Lower lobe of right lung (tissue), 2 donors: Measurements from ENCODE around the gene WNK2. TPM values are rescaled to one million over a fixed set of nuclear protein-coding genes. Genes with fewer than 3 reads are reported as not detected.

Source experiments
- ATAC-seq, 2 donors: fragments of 200-7000 bp; cut with Tn5 transposase; one replicate each; pipeline ENCODE4 v1.9.1; 2020 to 2022; ENCODE audit warnings: mild to moderate bottlenecking in 2 of 2, moderate library complexity in 2 of 2
- DNase-seq: peaks from one replicate; pipeline ENCODE4 v3.0.0-alpha.2; 2020
- H3K27ac ChIP-seq: fragments of 200-600 bp; one replicate; pipeline ENCODE4 v1.8.0; 2022
- H3K27me3 ChIP-seq: fragments of 200-600 bp; one replicate; pipeline ENCODE4 v1.8.0; 2022; ENCODE audit warnings: low read depth
- H3K36me3 ChIP-seq: fragments of 200-600 bp; one replicate; pipeline ENCODE4 v1.8.0; 2022; ENCODE audit warnings: mild to moderate bottlenecking
- H3K4me1 ChIP-seq: fragments of 200-600 bp; one replicate; pipeline ENCODE4 v1.8.0; 2022
- H3K4me3 ChIP-seq: fragments of 200-600 bp; one replicate; pipeline ENCODE4 v1.8.0; 2022; ENCODE audit warnings: mild to moderate bottlenecking
- H3K9me3 ChIP-seq: fragments of 200-600 bp; one replicate; pipeline ENCODE4 v1.8.0; 2022
- intact Hi-C: fragments of 100-400 bp; cut with DNase I; formaldehyde crosslinking; loops from one replicate; pipeline ENCODE4 v1.11.0; 2022
- total RNA-seq: library from RNA; stranded (reverse); fragmentation: NEBNext Ultra II Directional; extraction: Animal tissue kit (Norgen Biotek cat#: 25700); gene quantifications from one replicate; pipeline ENCODE4 v1.2.1, GENCODE V29; 2021
- TF ChIP-seq, protein P1 (sequence below): fragments of 200-600 bp; IDR thresholded peaks from one replicate; pipeline ENCODE4 v1.8.0; 2022; ENCODE audit warnings: antibody characterized with exemption, mild to moderate bottlenecking
- donor health status: DM: no; HTN: yes; CAD: no; lungs with severe emphysema.

WNK2 gene
- total RNA-seq, 1 donor from 2014 or later: 7.7 TPM

DNA sequence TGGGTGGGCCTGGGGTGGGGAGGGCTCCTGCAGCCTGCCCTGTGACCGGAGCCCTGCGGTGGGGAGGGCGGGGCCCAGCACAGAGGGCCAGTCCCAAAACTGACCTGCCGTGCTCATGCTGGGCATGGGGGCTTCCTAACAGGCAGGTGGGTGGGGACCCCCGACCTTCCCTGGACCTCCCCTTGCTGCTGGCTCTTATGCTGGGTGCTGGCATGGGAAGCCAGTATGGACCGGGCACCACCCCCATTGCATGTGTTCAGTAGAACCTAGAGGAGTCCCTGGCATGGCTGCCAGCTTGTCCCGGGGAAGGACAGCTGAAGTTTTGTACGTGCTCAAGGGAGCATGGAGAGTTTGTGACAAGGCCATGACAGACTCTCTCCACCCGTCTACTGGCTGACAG is 37.1 kb downstream of the WNK2 start:
- DNase-seq (no peak), ATAC-seq (no peak)
- TF ChIP-seq, protein P1, sequence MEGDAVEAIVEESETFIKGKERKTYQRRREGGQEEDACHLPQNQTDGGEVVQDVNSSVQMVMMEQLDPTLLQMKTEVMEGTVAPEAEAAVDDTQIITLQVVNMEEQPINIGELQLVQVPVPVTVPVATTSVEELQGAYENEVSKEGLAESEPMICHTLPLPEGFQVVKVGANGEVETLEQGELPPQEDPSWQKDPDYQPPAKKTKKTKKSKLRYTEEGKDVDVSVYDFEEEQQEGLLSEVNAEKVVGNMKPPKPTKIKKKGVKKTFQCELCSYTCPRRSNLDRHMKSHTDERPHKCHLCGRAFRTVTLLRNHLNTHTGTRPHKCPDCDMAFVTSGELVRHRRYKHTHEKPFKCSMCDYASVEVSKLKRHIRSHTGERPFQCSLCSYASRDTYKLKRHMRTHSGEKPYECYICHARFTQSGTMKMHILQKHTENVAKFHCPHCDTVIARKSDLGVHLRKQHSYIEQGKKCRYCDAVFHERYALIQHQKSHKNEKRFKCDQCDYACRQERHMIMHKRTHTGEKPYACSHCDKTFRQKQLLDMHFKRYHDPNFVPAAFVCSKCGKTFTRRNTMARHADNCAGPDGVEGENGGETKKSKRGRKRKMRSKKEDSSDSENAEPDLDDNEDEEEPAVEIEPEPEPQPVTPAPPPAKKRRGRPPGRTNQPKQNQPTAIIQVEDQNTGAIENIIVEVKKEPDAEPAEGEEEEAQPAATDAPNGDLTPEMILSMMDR: no peak
- H3K9me3 ChIP-seq: no peaks in the 10 kb centered on the region
- no peaks in the 10 kb centered on the region for H3K4me1 ChIP-seq
- H3K4me3 ChIP-seq: no peak overlapping the region
- intact Hi-C loops: no loop called here
- H3K27me3 ChIP-seq: no peaks in the 10 kb centered on the region
- no peak overlapping the region for H3K27ac ChIP-seq
- H3K36me3 ChIP-seq: no peaks in the 10 kb centered on the region

DNA sequence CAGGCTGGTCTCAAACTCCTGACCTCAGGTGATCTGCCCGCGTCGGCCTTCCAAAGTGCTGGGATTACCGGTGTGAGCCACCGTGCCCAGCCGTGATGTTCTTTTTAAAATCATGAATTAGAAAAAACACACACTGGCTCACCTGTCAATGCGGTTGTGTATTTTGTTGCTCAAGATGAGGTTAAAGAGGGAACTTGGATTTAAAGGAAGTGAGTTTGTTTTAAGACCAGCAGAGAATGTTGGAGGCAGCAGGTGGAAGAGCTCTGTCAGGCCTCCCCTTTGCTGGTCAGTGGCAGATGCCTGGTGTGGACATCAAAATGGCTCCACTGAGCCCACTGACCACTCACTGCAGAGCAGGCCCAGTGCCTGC is 38.9 kb downstream of the WNK2 start:
- H3K4me3 ChIP-seq: no peak overlapping the region
- no peaks in the 10 kb centered on the region for H3K9me3 ChIP-seq
- ATAC-seq (no peak), DNase-seq (no peak)
- no peaks in the 10 kb centered on the region for H3K4me1 ChIP-seq
- no peaks in the 10 kb centered on the region for H3K36me3 ChIP-seq
- H3K27me3 ChIP-seq: no peaks in the 10 kb centered on the region
- TF ChIP-seq, protein P1: no peak
- intact Hi-C loops: no loop called here
- no peak overlapping the region for H3K27ac ChIP-seq

DNA sequence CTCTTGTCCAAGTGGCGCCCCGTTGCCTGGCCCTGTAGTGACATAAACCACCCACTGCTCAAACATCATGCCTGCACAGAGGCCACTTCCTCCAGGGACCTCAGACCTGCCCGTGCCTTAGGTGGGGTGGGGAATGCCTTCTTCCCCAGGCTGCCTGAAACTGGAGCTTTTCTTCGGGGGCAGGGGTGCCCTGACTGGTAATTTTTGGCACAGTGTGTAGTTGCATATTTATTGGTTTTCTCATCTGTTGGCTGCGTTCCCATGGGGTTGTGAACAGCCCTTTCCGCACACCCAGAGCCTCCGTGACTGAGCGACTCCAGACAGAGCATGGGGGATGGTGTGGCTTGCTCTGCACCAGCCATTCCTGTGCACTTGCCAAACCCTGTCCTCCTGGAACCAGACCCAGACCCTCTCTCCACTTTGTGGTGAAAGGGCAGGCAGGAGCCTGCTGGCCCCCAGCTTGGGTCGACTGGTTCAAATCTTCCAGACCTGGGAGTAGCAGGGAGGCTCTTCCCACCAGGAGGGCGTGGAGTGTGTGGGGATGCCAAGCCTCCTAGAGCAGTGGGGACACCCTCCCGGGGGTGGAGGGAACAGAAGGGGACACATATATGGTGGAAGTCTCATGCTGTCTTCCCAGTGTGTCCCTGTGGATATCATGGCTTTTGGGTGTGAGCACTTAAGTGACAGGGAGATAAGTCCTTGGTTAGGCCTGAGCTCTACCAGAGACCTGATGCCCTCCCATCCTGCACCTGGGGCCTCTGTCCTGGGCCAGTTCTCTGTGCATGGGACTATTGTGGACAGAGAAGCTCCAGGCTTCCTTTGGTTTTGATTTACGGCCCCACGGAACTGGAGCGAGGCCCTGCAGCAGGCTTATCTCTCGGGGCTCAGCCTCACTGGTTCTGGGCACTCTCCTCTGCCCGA is 39.6 kb downstream of the WNK2 start:
- H3K36me3 ChIP-seq: no peaks in the 10 kb centered on the region
- no peaks in the 10 kb centered on the region for H3K9me3 ChIP-seq
- no peak overlapping the region for H3K27ac ChIP-seq
- H3K27me3 ChIP-seq: no peaks in the 10 kb centered on the region
- no peaks in the 10 kb centered on the region for H3K4me1 ChIP-seq
- intact Hi-C loops: no loop called here
- H3K4me3 ChIP-seq: no peak overlapping the region
- TF ChIP-seq, protein P1: no peak
- DNase-seq (no peak), ATAC-seq (peak in 1 of 2 donors; percentile 5)

DNA sequence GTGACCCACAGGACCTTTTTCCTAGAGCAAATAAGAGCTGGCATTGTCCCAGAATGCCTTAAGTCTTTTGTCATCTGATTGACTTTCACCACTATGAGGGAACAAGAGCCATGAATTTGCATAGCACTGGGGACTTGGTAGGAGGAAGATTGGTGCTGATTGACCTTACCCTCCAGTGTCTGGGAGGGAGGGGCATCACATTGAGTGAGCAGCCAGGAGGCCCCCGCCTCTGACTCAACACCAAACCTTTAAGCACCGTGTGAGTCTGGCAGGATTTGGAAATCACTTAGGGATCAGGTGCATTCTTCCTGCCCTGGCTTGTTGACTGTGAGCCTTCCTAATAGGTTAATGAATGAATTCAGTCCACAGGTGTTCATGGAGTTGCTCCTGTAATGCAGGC is 40.7 kb downstream of the WNK2 start:
- ATAC-seq: no peak
- Histone ChIP-seq H3K36me3 (no peaks in the 10 kb centered on the region), H3K27ac (no peak overlapping the region), H3K4me1 (no peaks in the 10 kb centered on the region), H3K27me3 (no peaks in the 10 kb centered on the region), H3K9me3 (no peaks in the 10 kb centered on the region), H3K4me3 (no peak overlapping the region)
- intact Hi-C loops: no loop called here
- no peak for DNase-seq
- TF ChIP-seq, protein P1: no peak

DNA sequence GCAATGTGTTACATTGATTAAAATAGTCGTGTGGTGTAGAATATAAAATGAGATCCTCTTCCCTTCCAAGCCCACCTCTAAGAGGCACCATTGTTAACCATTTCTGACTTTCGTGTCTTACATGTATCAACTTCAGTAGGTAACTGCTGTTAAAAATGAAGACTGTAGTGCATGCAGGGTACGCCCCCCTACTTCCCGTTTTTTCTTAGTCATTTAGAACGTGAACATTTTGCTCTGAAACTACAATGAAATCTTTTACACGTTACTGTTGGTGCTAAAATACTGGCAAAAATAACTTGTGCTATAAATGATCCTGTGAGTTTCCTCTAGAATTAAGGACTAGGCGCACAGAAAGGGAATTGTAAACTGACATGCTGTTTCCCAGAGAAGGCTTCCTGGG is 41.5 kb downstream of the WNK2 start:
- no peak overlapping the region for H3K27ac ChIP-seq
- no peak overlapping the region for H3K4me3 ChIP-seq
- DNase-seq (no peak), ATAC-seq (no peak)
- intact Hi-C loops: no loop called here
- H3K36me3 ChIP-seq: no peaks in the 10 kb centered on the region
- no peaks in the 10 kb centered on the region for H3K9me3 ChIP-seq
- TF ChIP-seq, protein P1: no peak
- H3K27me3 ChIP-seq: peaks cover 6% of the 10 kb centered on the region
- H3K4me1 ChIP-seq: no peaks in the 10 kb centered on the region
